Astrocyte (in vitro differentiated cells and primary cell): ENCODE data around the gene VAMP8. TPM values are rescaled to one million over a fixed set of nuclear protein-coding genes. Genes with fewer than 3 reads are reported as not detected.
A peak's percentile ranks its signal among the peaks of the same experiment; 100 is the strongest.
"Not testable (repeated sequence)": the region's sequence is repeated elsewhere in the genome, so short reads cannot be mapped to it uniquely, and the experiment has no call there.

Experiments used
- DNase-seq: peaks from one replicate; pipeline ENCODE4 v3.0.0-alpha.2; 2010; ENCODE audit warnings: low read depth
- FAIRE-seq: peaks from 2 replicates; lab custom pipeline; 2011; peaks lifted over from hg19 to GRCh38; lab: Jason Lieb, UNC
- H2AFZ ChIP-seq: 2 replicates; pipeline ENCODE4 v1.6.0; 2012; ENCODE audit warnings: low read depth, low read length, inconsistent platforms
- H3K27ac ChIP-seq: 2 replicates; pipeline ENCODE4 v1.5.1; 2011; ENCODE audit warnings: low read depth, low read length, inconsistent platforms
- H3K27me3 ChIP-seq: 2 replicates; pipeline ENCODE4 v1.6.0; 2011; ENCODE audit warnings: low read length, inconsistent platforms; ENCODE audit not compliant: insufficient read depth
- H3K36me3 ChIP-seq: 2 replicates; pipeline ENCODE4 v1.5.1; 2011; ENCODE audit warnings: low read length, inconsistent platforms; ENCODE audit not compliant: insufficient read depth
- H3K4me1 ChIP-seq: 2 replicates; pipeline ENCODE4 v1.5.1; 2011; ENCODE audit warnings: low read length, inconsistent platforms; ENCODE audit not compliant: insufficient read depth
- H3K4me2 ChIP-seq: 2 replicates; pipeline ENCODE4 v1.6.0; 2012; ENCODE audit warnings: low read length, inconsistent platforms
- H3K4me3 ChIP-seq: 2 replicates; pipeline ENCODE4 v1.5.1; 2011; ENCODE audit warnings: low read depth, mild to moderate bottlenecking, low read length, inconsistent platforms; ENCODE audit not compliant: insufficient read depth
- H3K79me2 ChIP-seq: 2 replicates; pipeline ENCODE4 v1.6.0; 2012; ENCODE audit warnings: mild to moderate bottlenecking, low read length, inconsistent platforms; ENCODE audit not compliant: insufficient read depth
- H3K9ac ChIP-seq: 2 replicates; pipeline ENCODE4 v1.6.0; 2012; ENCODE audit warnings: mild to moderate bottlenecking, low read length, inconsistent platforms
- H3K9me3 ChIP-seq: 2 replicates; pipeline ENCODE4 v1.5.1; 2012; ENCODE audit warnings: low read depth, mild to moderate bottlenecking, low read length, inconsistent platforms; ENCODE audit not compliant: insufficient read depth
- H4K20me1 ChIP-seq: 2 replicates; pipeline ENCODE4 v1.6.0; 2012; ENCODE audit warnings: low read length, inconsistent platforms; ENCODE audit not compliant: insufficient read depth
- H3K27ac Mint-ChIP-seq: one replicate; pipeline ENCODE4 v1.8.0; 2021; ENCODE audit warnings: mild to moderate bottlenecking, mixed read lengths; ENCODE audit not compliant: unreplicated experiment
- H3K27me3 Mint-ChIP-seq: one replicate; pipeline ENCODE4 v1.8.0; 2021; ENCODE audit warnings: low read depth, mixed read lengths; ENCODE audit not compliant: unreplicated experiment
- H3K36me3 Mint-ChIP-seq: one replicate; pipeline ENCODE4 v1.8.0; 2021; ENCODE audit warnings: low read depth, mixed read lengths; ENCODE audit not compliant: unreplicated experiment
- H3K4me1 Mint-ChIP-seq: one replicate; pipeline ENCODE4 v1.8.0; 2021; ENCODE audit warnings: low read depth, mixed read lengths; ENCODE audit not compliant: unreplicated experiment
- H3K4me3 Mint-ChIP-seq: one replicate; pipeline ENCODE4 v1.8.0; 2021; ENCODE audit warnings: mild to moderate bottlenecking, moderate library complexity, mixed read lengths; ENCODE audit not compliant: unreplicated experiment
- H3K9me3 Mint-ChIP-seq: one replicate; pipeline ENCODE4 v1.8.0; 2021; ENCODE audit warnings: mild to moderate bottlenecking, mixed read lengths; ENCODE audit not compliant: unreplicated experiment
- EZH2 ChIP-seq: IDR thresholded peaks from 2 replicates; pipeline ENCODE4 v1.6.1; 2012; ENCODE audit warnings: mild to moderate bottlenecking, low read length, inconsistent platforms; ENCODE audit not compliant: insufficient read depth
- total RNA-seq: library from RNA; stranded (reverse); gene quantifications from 2 replicates; pipeline ENCODE4 v1.2.1, GENCODE V29; 2021
- TF ChIP-seq, protein P1 (sequence below): IDR thresholded peaks from 2 replicates; pipeline ENCODE4 v1.5.1; 2011; ENCODE audit warnings: low read depth, mild to moderate bottlenecking, inconsistent platforms, low read length, moderate library complexity; ENCODE audit not compliant: insufficient read depth

VAMP8 gene
- total RNA-seq, 1 donor from 2014 or later = 35.3 TPM

DNA sequence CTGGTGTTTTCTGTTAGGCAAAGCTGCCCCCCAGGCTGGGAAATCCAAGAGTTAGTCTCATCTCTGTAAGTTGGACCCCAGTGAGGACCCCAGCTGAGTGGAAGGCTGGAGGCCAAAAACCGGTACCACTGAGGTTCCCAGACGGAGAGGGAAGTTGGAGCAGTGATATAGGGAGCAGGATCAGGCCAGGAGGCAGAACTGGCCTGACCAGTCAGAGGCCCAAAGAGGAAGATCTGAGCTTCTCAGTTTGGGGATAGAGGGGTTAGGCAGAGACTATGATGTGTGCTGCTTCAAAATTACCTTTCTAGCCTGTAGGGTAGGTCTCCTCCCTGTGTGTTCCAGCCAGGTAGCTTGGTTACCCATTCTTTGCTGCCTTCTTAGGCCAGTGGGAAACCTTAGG lies 13.6 kb downstream of the VAMP8 start:
- TF ChIP-seq, protein P1, sequence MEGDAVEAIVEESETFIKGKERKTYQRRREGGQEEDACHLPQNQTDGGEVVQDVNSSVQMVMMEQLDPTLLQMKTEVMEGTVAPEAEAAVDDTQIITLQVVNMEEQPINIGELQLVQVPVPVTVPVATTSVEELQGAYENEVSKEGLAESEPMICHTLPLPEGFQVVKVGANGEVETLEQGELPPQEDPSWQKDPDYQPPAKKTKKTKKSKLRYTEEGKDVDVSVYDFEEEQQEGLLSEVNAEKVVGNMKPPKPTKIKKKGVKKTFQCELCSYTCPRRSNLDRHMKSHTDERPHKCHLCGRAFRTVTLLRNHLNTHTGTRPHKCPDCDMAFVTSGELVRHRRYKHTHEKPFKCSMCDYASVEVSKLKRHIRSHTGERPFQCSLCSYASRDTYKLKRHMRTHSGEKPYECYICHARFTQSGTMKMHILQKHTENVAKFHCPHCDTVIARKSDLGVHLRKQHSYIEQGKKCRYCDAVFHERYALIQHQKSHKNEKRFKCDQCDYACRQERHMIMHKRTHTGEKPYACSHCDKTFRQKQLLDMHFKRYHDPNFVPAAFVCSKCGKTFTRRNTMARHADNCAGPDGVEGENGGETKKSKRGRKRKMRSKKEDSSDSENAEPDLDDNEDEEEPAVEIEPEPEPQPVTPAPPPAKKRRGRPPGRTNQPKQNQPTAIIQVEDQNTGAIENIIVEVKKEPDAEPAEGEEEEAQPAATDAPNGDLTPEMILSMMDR = no peak
- TF ChIP-seq EZH2 = no peak
- no peaks in the 10 kb centered on the region for H3K9me3 ChIP-seq
- no peak overlapping the region for H3K4me3 ChIP-seq
- Mint-ChIP-seq H3K36me3 (peaks cover 1% of the 10 kb centered on the region), H3K27me3 (no peaks in the 10 kb centered on the region), H3K4me3 (peak overlapping the region; percentile 66), H3K9me3 (peaks cover 3% of the 10 kb centered on the region), H3K27ac (peak overlapping the region; percentile 83), H3K4me1 (peaks cover 49% of the 10 kb centered on the region)
- peak overlapping the region; percentile 86 for H3K27ac ChIP-seq
- DNase-seq = no peak
- H3K36me3 ChIP-seq = no peaks in the 10 kb centered on the region
- H3K27me3 ChIP-seq = no peaks in the 10 kb centered on the region
- peaks cover 27% of the 10 kb centered on the region for H3K4me1 ChIP-seq
- no peak overlapping the region for H2AFZ ChIP-seq
- H4K20me1 ChIP-seq = no peaks in the 10 kb centered on the region
- H3K9ac ChIP-seq = peak overlapping the region; percentile 69
- no peak for FAIRE-seq
- peaks cover 8% of the 10 kb centered on the region for H3K79me2 ChIP-seq
- H3K4me2 ChIP-seq = peak overlapping the region; percentile 75

DNA sequence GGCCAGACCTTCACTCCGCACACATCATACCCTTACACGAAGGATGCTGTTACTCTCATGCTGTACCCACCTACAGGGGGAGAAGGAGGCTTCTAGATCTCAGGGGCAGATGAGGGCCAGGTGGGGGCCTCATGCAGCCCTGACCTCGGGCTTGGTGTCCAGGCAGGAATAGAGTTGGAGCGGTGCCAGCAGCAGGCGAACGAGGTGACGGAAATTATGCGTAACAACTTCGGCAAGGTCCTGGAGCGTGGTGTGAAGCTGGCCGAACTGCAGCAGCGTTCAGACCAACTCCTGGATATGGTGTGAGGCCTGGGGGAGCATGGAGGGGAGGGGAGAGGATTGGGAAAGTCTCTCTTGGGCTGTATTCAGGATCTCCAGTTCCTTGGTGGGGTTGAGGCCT lies 14.2 kb downstream of the VAMP8 start:
- FAIRE-seq (no peak), DNase-seq (no peak)
- Mint-ChIP-seq H3K36me3 (peaks cover 1% of the 10 kb centered on the region), H3K27ac (peak overlapping the region; percentile 83), H3K9me3 (peaks cover 3% of the 10 kb centered on the region), H3K27me3 (no peaks in the 10 kb centered on the region), H3K4me1 (peaks cover 46% of the 10 kb centered on the region), H3K4me3 (no peak overlapping the region)
- Histone ChIP-seq H3K27ac (peak overlapping the region; percentile 86), H2AFZ (no peak overlapping the region), H3K9ac (peak overlapping the region; percentile 69), H4K20me1 (peaks cover 6% of the 10 kb centered on the region), H3K9me3 (no peaks in the 10 kb centered on the region), H3K4me1 (peaks cover 33% of the 10 kb centered on the region), H3K4me2 (peak overlapping the region; percentile 75), H3K4me3 (no peak overlapping the region), H3K36me3 (no peaks in the 10 kb centered on the region), H3K79me2 (peaks cover 14% of the 10 kb centered on the region), H3K27me3 (no peaks in the 10 kb centered on the region)
- TF ChIP-seq, protein P1 = no peak
- no peak for TF ChIP-seq EZH2

DNA sequence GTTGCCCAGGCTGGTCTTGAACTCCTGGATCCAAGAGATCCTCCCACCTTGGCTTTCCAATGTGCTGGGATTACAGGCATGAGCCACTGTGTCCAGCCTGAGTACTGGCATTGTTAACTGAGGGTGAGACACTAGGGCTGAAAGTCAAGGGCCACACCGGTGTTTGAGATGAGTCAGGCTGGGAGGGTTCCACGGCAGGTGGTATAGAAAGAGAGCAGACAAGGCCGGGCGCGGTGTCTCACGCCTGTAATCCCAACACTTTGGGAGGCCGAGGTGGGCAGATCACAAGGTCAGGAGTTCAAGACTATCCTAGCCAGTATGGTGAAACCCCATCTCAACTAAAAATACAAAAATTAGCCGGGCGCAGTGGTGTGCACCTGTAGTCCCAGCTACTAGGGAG lies 14.9 kb downstream of the VAMP8 start:
- H3K9ac ChIP-seq = not testable (repeated sequence)

More for the DNA sequence above, 14.9 kb downstream of the VAMP8 start:
- Histone ChIP-seq H4K20me1 (peaks cover 13% of the 10 kb centered on the region), H3K4me1 (peaks cover 37% of the 10 kb centered on the region), H3K79me2 (peaks cover 21% of the 10 kb centered on the region)
- H3K36me3 Mint-ChIP-seq, H3K27ac ChIP-seq, H3K9me3 Mint-ChIP-seq, H3K9me3 ChIP-seq, H3K4me3 Mint-ChIP-seq, H3K27me3 Mint-ChIP-seq, H3K4me3 ChIP-seq, H3K36me3 ChIP-seq, DNase-seq, H2AFZ ChIP-seq, H3K27me3 ChIP-seq, H3K4me2 ChIP-seq, FAIRE-seq: not testable (repeated sequence)
- peak overlapping the region; percentile 26 for H3K27ac Mint-ChIP-seq
- H3K4me1 Mint-ChIP-seq = peaks cover 49% of the 10 kb centered on the region
